SK-N-MC (cell line): ENCODE results near the gene RECK.
"Not testable (repeated sequence)": the region's sequence is repeated elsewhere in the genome, so short reads cannot be mapped to it uniquely, and the experiment has no call there.

Experiments
- DNase-seq: peaks from one replicate; pipeline ENCODE4 v3.0.0-alpha.2; 2011; ENCODE audit warnings: low read depth, low spot score
- H3K27ac ChIP-seq: fragments of 200-600 bp; sonication (generic); 2 replicates; pipeline ENCODE4 v1.5.1; 2016; ENCODE audit warnings: mixed run types
- H3K36me3 ChIP-seq: fragments of 200-600 bp; sonication (generic); 2 replicates; pipeline ENCODE4 v1.6.1; 2017; ENCODE audit warnings: antibody characterized with exemption, low read length, mixed read lengths; ENCODE audit not compliant: insufficient read depth
- H3K4me3 ChIP-seq: fragments of 200-600 bp; sonication (generic); 2 replicates; pipeline ENCODE4 v1.5.1; 2016
- H3K9ac ChIP-seq: fragments of 200-600 bp; sonication (generic); 2 replicates; pipeline ENCODE4 v1.8.0; 2017; ENCODE audit warnings: mixed run types, mixed read lengths; ENCODE audit not compliant: insufficient read length
- H3K9me3 ChIP-seq: fragments of 200-600 bp; sonication (generic); 2 replicates; pipeline ENCODE4 v1.6.1; 2017; ENCODE audit warnings: low read depth, mild to moderate bottlenecking, antibody characterized with exemption, low read length, moderate library complexity, mixed read lengths
- EZH2 ChIP-seq: fragments of 200-600 bp; sonication (generic); IDR thresholded peaks from one replicate; pipeline ENCODE4 v1.6.1; 2017; ENCODE audit warnings: antibody characterized with exemption
- FOXP2 ChIP-seq: optimal IDR thresholded peaks from 2 replicates; pipeline ENCODE3; 2011; ENCODE audit warnings: mild to moderate bottlenecking, moderate library complexity; ENCODE audit not compliant: insufficient read depth; ENCODE audit errors: extremely low read length, control extremely low read depth
- POLR2AphosphoS5 ChIP-seq: IDR thresholded peaks from 2 replicates; pipeline ENCODE4 v1.6.1; 2012; ENCODE audit warnings: mild to moderate bottlenecking, low read depth, low read length, borderline replicate concordance

Gene RECK

GRCh38 chr9:36154331-36154952, 117.7 kb downstream of the RECK start:
- Histone ChIP-seq H3K27ac (peak overlapping the region; percentile 53), H3K4me3 (no peak overlapping the region), H3K9me3 (no peaks in the 10 kb centered on the region), H3K36me3 (peaks cover 4% of the 10 kb centered on the region), H3K9ac (no peak overlapping the region)
- peak; percentile 16 for DNase-seq
- TF ChIP-seq FOXP2 = no peak
- no peak for TF ChIP-seq POLR2AphosphoS5
- no peak for TF ChIP-seq EZH2

DNA sequence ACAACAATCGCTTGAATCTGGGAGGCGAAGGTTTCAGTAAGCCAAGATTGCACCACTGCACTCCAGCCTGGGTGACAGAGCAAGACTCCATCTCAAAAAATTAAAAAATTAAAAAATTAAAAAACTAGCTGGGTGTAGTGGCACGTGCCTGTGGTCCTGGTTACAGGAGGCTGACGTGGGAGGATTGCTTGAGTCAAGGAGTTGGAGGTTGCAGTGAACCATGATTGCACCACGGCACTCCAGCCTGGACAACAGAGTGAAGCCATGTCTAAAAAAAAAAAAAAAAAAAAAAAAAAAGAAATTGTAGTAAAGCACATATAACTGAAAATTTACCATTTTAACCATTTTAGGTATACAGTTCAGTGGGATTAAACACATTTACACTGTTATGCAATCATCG, 119.4 kb downstream of the RECK start:
- Histone ChIP-seq H3K9ac (no peak overlapping the region), H3K27ac (no peak overlapping the region), H3K36me3 (peaks cover 4% of the 10 kb centered on the region), H3K9me3 (no peaks in the 10 kb centered on the region), H3K4me3 (no peak overlapping the region)
- TF ChIP-seq EZH2 = no peak
- no peak for TF ChIP-seq POLR2AphosphoS5
- TF ChIP-seq FOXP2 = no peak
- DNase-seq = no peak

GRCh38 chr9:36158122-36158521, 121.4 kb downstream of the RECK start:
- TF ChIP-seq FOXP2 (no peak), POLR2AphosphoS5 (no peak), EZH2 (no peak)
- H3K36me3 ChIP-seq = peaks cover 4% of the 10 kb centered on the region
- no peak for DNase-seq
- no peaks in the 10 kb centered on the region for H3K9me3 ChIP-seq
- no peak overlapping the region for H3K27ac ChIP-seq
- no peak overlapping the region for H3K4me3 ChIP-seq
- no peak overlapping the region for H3K9ac ChIP-seq

GRCh38 chr9:36158917-36159316, 122.2 kb downstream of the RECK start:
- TF ChIP-seq POLR2AphosphoS5 = no peak
- TF ChIP-seq EZH2 = no peak
- TF ChIP-seq FOXP2 = no peak
- Histone ChIP-seq H3K4me3 (no peak overlapping the region), H3K27ac (no peak overlapping the region), H3K36me3 (peaks cover 4% of the 10 kb centered on the region), H3K9ac (no peak overlapping the region), H3K9me3 (no peaks in the 10 kb centered on the region)
- no peak for DNase-seq

DNA sequence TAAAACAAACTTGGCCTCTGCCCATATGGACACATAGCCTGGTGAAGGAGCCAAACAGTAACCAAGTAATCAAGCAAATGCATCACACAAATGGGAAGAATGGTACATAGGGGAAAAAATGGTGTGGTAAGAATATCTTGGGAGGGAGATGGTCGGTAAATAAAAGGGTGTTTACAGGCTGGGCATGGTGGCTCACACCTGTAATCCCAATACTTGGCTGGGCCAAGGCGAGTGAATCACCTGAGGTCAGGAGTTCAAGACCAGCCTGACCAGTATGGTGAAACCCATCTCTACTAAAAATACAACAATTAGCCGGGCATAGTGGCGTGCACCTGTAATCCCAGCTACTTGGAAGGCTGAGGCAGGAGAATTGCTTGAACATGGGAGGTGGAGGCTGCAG, 122.8 kb downstream of the RECK start:
- H3K9me3 ChIP-seq, H3K4me3 ChIP-seq, DNase-seq, H3K27ac ChIP-seq, H3K36me3 ChIP-seq, H3K9ac ChIP-seq: not testable (repeated sequence)

GRCh38 chr9:36160126-36160525, 123.4 kb downstream of the RECK start:
- not testable (repeated sequence) for H3K9me3 ChIP-seq, DNase-seq, H3K27ac ChIP-seq, H3K4me3 ChIP-seq, H3K9ac ChIP-seq, H3K36me3 ChIP-seq

- no peak overlapping the region for H3K27ac ChIP-seq
- TF ChIP-seq EZH2 = no peak
- no peak for TF ChIP-seq POLR2AphosphoS5
- no peak for TF ChIP-seq FOXP2
- H3K36me3 ChIP-seq = peaks cover 4% of the 10 kb centered on the region
- H3K9me3 ChIP-seq = no peaks in the 10 kb centered on the region
- no peak for DNase-seq
- H3K9ac ChIP-seq = no peak overlapping the region
- H3K4me3 ChIP-seq = no peak overlapping the region
Observed at GRCh38 chr9:36161187-36161586, 124.5 kb downstream of the RECK start.

- H3K9ac ChIP-seq = no peak overlapping the region
- 0 out of 2 replicates have a peak overlapping the region, but pooled peaks have one; percentile 60 for H3K27ac ChIP-seq
Observed at GRCh38 chr9:36162211-36162738, 125.6 kb downstream of the RECK start.

More at GRCh38 chr9:36162211-36162738, 125.6 kb downstream of the RECK start:
- TF ChIP-seq POLR2AphosphoS5 (no peak), FOXP2 (no peak), EZH2 (no peak)
- Histone ChIP-seq H3K9me3 (no peaks in the 10 kb centered on the region), H3K4me3 (no peak overlapping the region), H3K36me3 (no peaks in the 10 kb centered on the region)
- DNase-seq = no peak
